Ammon's horn (tissue), 1 donor: Measurements from ENCODE around the gene AVL9.

Source experiments
- DNase-seq: peaks from one replicate; pipeline ENCODE4 v3.0.0-alpha.2; 2016; ENCODE audit warnings: low spot score

The AVL9 gene

GRCh38 chr7:32533276-32534029, 38.2 kb downstream of the AVL9 start:
- DNase-seq: no peak

GRCh38 chr7:32535162-32535702, 39.9 kb downstream of the AVL9 start:
- DNase-seq: no peak

DNA sequence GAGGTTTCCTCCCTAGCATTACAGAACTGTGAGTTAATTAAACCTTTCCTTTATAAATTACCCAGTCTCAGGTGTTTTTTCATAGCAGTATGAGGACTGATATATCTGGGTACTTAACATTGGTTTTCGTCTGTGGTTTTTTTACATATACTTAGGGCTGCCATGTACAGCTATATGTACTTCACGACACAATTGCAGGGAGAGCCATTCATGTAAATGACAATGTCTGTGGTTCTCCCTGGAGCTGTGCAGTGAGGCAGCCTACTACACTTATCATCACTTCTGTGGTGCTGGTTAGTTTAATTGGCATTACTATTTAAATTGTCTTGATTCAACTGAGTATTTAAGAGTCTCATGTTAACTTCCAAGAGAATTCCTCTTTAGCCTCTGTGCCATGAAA, 40.7 kb downstream of the AVL9 start:
- DNase-seq: no peak

DNA sequence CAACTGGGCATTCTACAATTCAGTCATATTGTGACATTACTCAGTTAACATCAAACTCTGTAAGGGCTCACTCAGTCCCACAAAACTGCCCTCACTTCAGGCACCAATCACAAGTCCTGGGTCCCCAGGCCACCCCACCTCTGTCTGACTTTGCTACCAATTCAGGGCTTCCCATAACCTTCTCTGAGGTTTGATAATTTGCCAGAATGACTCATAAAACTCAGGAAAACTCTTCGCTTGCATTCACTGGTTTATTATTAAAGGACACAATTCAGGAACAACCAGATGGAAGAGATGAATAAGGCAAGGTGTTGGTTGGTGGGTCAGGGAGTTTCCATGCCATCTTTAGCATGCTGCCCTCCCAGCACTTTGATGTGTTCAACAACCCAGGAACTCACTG, 41.3 kb downstream of the AVL9 start:
- no peak for DNase-seq

GRCh38 chr7:32537760-32538159, 42.5 kb downstream of the AVL9 start:
- DNase-seq: no peak

GRCh38 chr7:32539366-32539765, 44.1 kb downstream of the AVL9 start:
- no peak for DNase-seq

DNA sequence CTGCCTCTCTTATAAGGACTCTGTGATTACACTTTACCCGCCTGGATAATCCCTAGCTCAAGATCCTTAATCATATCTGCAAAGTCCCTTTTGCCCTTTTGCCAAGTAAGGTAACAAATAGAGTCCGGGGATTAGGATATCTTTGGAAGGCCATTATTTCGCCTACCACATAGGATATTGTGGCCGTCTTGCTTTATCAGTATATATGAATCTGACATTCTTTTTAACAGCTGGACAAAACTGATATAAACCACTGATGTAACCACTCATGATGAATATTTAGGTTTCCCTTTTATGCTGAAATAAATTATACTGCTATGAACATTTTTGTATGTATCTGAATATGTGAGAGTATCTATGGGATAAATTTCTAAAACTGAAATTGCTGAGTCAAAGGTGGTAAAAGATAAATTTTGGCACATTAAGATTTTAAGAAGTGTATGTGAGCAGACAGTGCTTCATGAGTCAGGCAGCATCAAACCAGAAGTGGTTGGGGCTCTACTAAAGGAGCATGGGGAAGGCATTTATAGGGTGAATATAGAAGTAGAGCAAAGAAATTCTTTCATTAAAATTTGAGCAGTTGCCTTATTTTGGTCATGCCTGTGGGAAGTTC, 44.7 kb downstream of the AVL9 start:
- no peak for DNase-seq

DNA sequence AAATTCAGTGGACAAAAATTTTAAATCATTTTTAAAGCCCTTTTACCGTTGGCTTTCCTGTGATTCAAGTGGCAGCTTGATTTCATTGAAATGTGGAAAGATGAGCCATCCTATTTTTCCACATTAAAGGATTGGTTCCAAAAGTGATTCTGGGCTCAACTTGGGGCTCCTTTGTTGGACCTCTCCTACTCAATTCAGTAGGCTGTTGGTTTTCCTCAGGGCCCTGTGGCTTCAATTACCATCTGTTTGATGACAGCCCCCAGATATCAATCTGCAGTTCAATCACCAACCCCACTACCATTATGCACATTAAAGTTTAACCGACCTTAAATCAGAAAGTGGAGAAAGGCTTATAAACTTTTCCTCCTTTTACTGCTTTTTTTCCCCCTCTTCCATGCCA, 47.3 kb downstream of the AVL9 start:
- DNase-seq: no peak

DNA sequence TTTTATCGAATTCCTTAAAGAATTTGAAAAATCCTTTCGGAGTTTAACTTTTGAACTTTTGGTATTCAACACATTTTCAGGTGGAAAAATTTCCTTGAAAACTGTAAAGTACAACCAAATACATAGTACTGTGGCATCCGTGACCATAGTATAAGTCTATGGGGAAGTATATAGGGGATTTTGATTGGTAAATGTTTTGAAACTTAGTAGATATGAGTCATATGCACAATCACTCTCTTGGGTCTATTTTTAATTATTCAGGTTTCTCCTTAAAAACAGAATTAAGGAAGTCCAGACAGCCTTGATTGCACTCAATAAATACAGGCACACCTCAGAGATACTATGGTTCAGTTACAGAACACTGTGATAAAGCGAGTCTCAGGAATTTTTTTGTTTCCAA, 64.2 kb downstream of the AVL9 start:
- DNase-seq: no peak

DNA sequence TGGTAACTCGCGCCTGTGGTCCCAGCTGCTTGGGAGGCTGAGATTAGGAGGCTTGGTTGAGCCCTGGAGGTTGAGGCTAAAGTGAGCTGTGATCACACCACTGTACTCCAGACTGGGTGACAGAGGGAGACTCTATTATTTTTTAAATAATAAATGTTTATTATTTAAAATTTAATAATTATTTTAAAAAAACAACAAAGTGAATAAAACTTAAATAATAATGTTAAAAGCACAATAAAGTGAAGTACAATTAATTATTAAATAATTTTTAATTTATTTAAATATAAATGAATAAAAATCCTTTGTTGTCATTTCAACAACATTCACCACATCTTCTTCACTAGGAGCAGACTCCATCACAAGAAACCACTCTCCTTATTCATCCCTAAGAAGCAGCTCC, 64.8 kb downstream of the AVL9 start:
- no peak for DNase-seq

DNA sequence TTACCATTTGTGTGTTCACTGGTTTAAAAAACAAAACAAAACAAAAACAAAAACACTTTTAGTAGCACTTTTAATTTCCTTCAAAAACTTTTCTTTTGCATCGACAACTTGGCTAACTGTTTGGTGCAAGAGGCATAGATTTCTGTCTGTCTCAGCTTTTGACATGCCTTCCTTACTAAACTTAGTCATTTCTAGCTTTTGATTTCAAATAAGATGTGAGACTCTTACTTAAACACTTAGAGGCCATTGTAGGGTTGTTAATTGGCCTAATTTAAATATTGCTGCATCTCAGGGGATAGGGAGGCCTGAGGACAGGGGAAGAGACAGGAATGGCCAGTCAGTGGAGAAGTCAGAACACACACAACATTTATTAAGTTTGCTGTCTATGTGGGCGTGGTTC, 66.3 kb downstream of the AVL9 start:
- no peak for DNase-seq

DNA sequence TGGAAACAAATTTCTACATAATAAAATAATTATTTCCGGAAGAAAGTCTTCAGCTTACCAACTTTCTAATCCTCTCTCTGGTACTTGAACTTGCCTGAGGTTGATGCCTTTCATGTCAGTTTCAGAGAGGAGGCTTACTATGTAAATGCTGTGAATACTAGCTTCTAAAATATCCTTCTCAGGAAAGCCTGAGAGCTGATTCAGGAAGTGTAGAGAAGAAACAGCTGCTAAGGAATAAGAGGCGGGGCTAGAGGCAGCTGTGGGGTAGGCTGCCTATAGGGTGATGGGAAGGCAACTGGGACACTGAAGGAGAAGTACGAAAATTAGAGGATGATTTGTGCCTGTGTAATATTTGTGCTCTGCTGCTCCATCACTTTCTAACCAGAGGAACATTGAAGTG, 69.3 kb downstream of the AVL9 start:
- DNase-seq: no peak

DNA sequence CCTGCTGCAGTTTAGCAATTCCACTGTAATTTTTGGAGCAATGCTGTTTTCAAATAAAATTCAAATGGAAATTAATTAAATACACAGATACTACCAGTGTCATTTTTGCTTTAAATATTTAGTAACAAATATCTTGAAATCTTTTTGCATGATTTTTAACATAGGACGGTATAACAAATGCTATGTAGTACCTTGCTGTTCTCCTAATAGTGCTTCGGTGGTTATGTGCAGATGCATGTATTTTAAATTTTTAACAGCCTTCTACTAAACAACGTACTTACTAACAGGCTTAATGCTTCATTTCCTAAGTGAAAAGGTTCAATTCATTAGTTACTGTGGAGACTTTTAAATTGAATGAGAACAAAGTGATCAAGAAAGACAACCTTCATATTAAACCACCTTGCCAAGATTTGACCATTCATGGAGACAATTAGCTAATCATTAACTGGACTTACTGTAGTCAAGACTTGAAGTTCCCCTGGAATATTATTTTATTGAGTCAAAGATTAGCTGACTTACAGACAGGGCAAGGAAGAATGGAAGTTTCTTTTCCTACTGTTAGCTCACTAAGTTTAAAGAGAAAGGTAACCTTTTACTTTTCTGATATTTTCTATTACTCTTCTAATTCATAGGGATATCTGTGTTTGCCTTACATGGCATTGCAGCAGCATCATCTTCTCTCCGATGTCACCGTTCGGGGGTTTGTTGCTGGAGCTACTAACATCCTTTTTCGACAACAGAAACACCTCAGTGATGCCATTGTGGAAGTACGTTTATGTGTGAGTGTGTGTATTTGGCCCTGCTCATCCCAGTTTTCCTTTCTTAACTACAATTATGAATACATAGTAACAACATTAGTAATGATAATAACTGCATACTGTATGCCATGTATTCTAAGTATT, 74.3 kb downstream of the AVL9 start:
- DNase-seq: no peak

GRCh38 chr7:32573110-32573687, 77.9 kb downstream of the AVL9 start:
- no peak for DNase-seq

DNA sequence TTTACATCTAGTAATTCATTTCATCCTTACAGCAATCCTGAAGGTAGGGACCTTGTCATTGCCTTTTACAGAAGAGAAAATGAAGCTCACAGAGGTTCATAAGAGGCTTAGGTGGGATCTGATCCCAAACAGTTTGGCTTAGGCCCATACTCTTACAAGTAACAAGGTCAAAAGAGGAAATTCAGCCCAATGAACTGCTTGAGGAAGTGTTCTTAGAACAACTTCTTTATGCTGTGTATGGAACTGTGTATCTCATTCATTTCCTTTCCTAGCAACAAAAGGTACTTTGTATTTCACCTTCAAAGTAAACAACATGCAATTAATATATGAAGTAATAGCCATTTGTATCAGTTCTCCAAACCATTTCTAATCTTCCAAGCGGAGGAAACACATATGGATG, 79.3 kb downstream of the AVL9 start:
- no peak for DNase-seq

- no peak for DNase-seq
Measured at GRCh38 chr7:32577421-32577820, 82.1 kb downstream of the AVL9 start.

- DNase-seq: no peak
Measured at GRCh38 chr7:32579776-32580175, 84.5 kb downstream of the AVL9 start.

- DNase-seq: no peak
Measured at GRCh38 chr7:32580646-32581045, 85.4 kb downstream of the AVL9 start.

GRCh38 chr7:32582036-32582435, 86.7 kb downstream of the AVL9 start:
- no peak for DNase-seq

- DNase-seq: no peak
Measured at GRCh38 chr7:32583791-32584190, 88.5 kb downstream of the AVL9 start.

DNA sequence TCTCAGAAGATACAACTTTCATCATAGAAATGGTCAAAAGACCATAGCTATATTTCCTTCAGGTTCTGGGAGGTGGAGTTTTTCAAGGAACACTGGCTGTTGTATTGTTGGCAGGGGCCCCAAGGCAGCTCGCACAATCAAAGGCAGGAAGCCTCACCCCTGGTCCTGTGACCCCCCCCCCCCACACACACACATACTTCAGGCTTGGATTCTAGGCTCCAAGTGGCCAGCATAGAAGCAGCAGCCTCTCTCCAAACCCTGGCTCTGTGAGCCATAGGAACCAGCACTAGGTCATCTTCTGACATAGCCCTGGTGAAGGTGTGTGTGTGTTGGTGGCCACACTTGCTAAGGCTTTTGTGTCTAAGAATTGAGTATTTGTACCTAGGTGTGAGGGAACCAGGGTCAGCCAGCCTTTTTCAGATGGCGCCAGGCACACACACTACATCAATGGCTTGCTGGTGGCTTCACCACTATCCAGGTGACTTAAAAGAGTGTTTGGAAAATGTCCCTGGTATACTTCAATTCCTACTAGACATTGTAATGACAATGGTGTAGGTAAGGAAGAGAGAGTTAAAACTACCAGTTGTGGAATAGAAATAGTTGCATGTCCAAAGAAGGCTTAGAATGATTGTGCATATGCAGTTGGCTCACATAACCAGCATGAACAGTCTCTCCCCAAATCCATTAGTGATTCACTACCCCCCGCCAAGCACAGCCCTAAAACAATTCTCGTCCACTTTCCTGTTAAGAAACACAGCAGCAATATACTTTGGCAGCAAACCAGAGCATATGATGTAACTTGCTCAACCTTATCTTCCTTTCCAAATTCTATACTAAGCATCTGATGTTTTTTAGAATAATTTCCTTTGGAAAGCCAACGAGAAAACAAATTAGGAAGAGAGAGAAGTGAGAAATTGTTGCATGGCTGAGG, 91.3 kb downstream of the AVL9 start:
- no peak for DNase-seq
